ENCODE results near the gene CPB2. TPM values are rescaled to one million over a fixed set of nuclear protein-coding genes. Genes with fewer than 3 reads are reported as not detected.

CPB2 gene
- total RNA-seq, 6 experiments from 2014 or later, result not detected

DNA sequence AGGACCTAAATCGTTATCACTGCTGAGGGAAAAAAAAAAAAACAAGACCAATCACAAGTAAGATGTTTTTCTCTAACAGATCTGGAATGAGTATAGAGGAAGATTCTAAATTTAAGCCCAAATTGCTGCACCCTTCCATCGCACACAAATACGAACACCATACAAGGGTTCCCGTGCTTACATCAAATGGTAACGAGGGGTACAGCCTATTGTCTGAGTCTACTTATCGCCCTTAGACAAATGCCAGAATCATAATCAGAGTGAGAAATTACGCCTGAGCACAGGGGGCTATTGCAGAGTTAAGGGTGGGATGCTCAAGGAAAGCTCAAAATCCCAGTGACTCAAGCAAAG lies 52.9 kb downstream of the CPB2 start:
- Mint-ChIP-seq H3K27me3 (ENCODE audit: insufficient read depth) (peaks cover 3% of the 10 kb centered on the region), H3K36me3 (ENCODE audit: low read depth) (no peaks in the 10 kb centered on the region), H3K4me3 (peak overlapping the region; percentile 96), H3K27ac (peak overlapping the region; percentile 98), H3K4me1 (ENCODE audit: low read depth) (peaks cover 35% of the 10 kb centered on the region), H3K9me3 (no peaks in the 10 kb centered on the region)
- no peak for DNase-seq
- TF ChIP-seq, protein P1, sequence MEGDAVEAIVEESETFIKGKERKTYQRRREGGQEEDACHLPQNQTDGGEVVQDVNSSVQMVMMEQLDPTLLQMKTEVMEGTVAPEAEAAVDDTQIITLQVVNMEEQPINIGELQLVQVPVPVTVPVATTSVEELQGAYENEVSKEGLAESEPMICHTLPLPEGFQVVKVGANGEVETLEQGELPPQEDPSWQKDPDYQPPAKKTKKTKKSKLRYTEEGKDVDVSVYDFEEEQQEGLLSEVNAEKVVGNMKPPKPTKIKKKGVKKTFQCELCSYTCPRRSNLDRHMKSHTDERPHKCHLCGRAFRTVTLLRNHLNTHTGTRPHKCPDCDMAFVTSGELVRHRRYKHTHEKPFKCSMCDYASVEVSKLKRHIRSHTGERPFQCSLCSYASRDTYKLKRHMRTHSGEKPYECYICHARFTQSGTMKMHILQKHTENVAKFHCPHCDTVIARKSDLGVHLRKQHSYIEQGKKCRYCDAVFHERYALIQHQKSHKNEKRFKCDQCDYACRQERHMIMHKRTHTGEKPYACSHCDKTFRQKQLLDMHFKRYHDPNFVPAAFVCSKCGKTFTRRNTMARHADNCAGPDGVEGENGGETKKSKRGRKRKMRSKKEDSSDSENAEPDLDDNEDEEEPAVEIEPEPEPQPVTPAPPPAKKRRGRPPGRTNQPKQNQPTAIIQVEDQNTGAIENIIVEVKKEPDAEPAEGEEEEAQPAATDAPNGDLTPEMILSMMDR (IDR thresholded peaks at IDR 0.05), result no peak

DNA sequence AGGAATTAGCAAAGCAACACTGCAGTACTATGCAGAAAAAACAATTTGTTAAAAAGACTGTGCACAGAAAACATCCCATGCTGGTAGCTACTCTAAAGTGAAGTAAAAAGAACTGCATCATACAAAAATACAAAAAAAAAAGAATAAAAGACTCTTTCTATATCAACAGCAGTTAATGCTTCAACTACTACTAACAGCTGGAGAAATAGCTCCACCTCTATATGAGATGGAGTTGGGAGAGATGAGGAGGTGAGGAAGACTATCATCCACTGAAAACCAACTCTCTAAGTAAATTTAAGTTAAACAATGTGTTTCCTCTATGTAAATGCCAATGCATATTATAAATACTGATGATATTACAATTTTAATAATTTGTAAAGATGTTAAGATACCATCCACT lies 54.1 kb downstream of the CPB2 start:
- peak overlapping the region; percentile 96 for H3K4me3 Mint-ChIP-seq
- H3K27me3 Mint-ChIP-seq (ENCODE audit: insufficient read depth), result peaks cover 3% of the 10 kb centered on the region
- H3K9me3 Mint-ChIP-seq, result no peaks in the 10 kb centered on the region

DNA sequence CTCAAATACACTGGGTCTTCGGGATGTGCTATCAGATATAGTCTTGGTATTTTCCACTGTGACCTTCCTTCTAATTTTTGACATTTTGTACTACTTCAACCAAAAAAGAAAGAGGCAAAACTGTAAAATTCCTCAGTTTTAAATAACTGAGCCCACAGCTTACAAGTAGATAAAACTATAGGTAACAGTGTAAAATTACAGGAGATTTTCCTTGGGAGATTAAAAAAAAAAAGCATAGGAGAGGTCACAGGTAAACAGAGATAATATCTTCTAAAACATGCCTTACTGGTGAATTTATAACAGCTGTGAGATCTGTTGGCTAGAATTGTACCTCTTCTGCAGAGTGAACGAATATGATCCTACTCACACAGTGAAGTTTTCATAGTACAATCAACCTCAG lies 59.4 kb downstream of the CPB2 start:
- Mint-ChIP-seq H3K36me3 (ENCODE audit: low read depth) (peaks cover 9% of the 10 kb centered on the region; the same call in 1 of the 2 replicates), H3K27me3 (ENCODE audit: insufficient read depth) (no peaks in the 10 kb centered on the region), H3K27ac (no peak overlapping the region), H3K4me3 (no peak overlapping the region), H3K9me3 (no peaks in the 10 kb centered on the region), H3K4me1 (ENCODE audit: low read depth) (peaks cover 25% of the 10 kb centered on the region)
- no peak for DNase-seq
- TF ChIP-seq, protein P1 (IDR thresholded peaks at IDR 0.05), result no peak

More for the DNA sequence above, 54.1 kb downstream of the CPB2 start:
- Mint-ChIP-seq H3K36me3 (ENCODE audit: low read depth) (no peaks in the 10 kb centered on the region), H3K27ac (no peak overlapping the region), H3K4me1 (ENCODE audit: low read depth) (peaks cover 28% of the 10 kb centered on the region)
- TF ChIP-seq, protein P1 (IDR thresholded peaks at IDR 0.05), result no peak
- no peak for DNase-seq

DNA sequence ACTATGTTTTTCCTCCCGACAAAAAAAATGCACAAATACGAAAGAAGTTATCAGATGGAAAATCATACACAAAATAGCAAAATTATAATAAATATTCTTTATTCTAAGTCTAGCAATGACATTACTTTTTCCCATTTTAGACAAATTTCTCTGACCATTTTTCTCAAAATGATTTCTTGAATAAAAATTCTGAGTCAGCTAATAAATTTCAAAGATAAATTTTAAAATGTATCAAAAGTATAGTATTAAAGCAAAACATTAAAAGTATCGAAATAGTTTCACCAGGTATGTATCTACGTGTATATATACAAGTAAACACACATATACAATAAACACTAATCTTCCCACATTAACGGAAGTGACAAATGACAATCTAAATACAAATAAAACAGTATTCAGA lies 61.2 kb downstream of the CPB2 start:
- Mint-ChIP-seq H3K27me3 (ENCODE audit: insufficient read depth) (no peaks in the 10 kb centered on the region), H3K4me3 (no peak overlapping the region), H3K36me3 (ENCODE audit: low read depth) (peaks cover 10% of the 10 kb centered on the region; the same call in 1 of the 2 replicates), H3K9me3 (no peaks in the 10 kb centered on the region), H3K27ac (no peak overlapping the region), H3K4me1 (ENCODE audit: low read depth) (peaks cover 29% of the 10 kb centered on the region)
- TF ChIP-seq, protein P1 (IDR thresholded peaks at IDR 0.05), result no peak
- no peak for DNase-seq

DNA sequence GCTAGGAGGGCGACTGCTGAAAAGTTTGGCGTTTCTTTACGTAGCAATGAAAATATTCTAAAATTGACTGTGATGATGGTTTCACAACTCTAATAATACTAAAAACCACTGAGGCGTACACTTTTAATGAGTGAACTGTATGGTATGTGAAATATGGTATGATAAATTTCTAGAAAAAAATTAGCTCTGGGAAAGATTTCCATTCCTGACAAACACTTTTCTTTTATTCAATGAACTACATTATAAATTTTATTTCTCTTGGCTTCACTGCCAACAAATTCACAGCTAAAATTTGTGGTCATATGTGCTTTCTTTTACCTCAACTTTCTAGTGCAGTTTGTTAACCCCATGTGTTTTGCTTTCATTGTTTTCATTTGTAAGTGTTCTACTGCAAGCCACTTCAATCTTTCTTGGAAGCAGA lies 63.4 kb downstream of the CPB2 start:
- Mint-ChIP-seq H3K27ac (peak overlapping the region; percentile 57; the same call in 1 of the 2 replicates), H3K27me3 (ENCODE audit: insufficient read depth) (no peaks in the 10 kb centered on the region), H3K36me3 (ENCODE audit: low read depth) (peaks cover 17% of the 10 kb centered on the region), H3K4me3 (no peak overlapping the region), H3K9me3 (no peaks in the 10 kb centered on the region), H3K4me1 (ENCODE audit: low read depth) (peaks cover 29% of the 10 kb centered on the region)
- TF ChIP-seq, protein P1 (IDR thresholded peaks at IDR 0.05), result no peak
- DNase-seq, result peak; percentile 35

DNA sequence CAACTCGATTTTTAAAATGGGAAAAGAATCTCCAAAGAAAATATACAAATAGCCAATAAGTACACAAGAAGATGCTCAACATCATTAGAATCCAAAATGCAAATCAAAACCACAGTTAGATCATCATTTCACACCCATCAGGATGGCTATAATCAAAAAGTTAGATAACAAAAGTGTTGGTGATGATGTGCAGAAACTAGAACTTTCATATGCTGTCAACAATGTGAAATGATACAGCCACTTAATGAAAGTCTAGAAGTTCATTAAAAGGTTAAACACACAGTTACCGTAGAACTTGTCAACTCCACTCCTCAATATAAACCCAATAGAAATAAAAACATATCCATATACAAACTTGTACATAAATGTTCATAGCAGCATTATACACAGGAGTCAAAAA lies 64.1 kb downstream of the CPB2 start:
- Mint-ChIP-seq H3K4me3 (no peak overlapping the region), H3K9me3 (no peaks in the 10 kb centered on the region), H3K27me3 (ENCODE audit: insufficient read depth) (no peaks in the 10 kb centered on the region), H3K36me3 (ENCODE audit: low read depth) (peaks cover 24% of the 10 kb centered on the region), H3K27ac (no peak overlapping the region), H3K4me1 (ENCODE audit: low read depth) (peaks cover 29% of the 10 kb centered on the region)
- TF ChIP-seq, protein P1 (IDR thresholded peaks at IDR 0.05), result no peak
- DNase-seq, result no peak

Data from HFFc6 (cell line).